GM18511 (cell line): ENCODE measurements around the gene CHRNA5.

Experiments used
- ATAC-seq: cut with Tn5 transposase; IDR thresholded peaks from one replicate; pipeline ENCODE4 v1.9.1; 2021; ENCODE audit warnings: mild to moderate bottlenecking, moderate library complexity; ENCODE audit not compliant: unreplicated experiment

CHRNA5 gene

DNA sequence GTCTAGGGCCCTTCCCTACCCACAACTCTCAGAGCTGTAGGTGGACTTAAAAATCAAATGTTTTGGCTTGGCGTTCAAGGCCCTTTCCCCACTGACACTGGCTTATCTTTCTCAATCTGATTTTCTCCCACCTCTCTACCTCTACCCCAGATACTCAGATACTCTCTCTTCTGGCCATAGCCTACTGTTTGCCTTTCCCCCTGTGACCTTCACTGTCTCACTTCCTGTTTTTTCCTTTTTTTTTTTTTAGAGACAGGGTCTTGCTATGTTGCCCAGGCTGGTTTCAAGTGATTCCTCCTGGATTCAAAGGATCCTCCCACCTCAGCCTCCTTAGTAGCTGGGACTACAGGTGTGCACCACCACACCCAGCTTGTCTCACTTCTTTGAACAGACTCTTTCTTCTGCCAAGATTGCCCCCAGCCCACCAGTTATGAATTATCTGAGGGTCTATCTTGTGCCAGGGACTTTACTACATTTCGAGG is 71.1 kb downstream of the CHRNA5 start:
- no peak for ATAC-seq

DNA sequence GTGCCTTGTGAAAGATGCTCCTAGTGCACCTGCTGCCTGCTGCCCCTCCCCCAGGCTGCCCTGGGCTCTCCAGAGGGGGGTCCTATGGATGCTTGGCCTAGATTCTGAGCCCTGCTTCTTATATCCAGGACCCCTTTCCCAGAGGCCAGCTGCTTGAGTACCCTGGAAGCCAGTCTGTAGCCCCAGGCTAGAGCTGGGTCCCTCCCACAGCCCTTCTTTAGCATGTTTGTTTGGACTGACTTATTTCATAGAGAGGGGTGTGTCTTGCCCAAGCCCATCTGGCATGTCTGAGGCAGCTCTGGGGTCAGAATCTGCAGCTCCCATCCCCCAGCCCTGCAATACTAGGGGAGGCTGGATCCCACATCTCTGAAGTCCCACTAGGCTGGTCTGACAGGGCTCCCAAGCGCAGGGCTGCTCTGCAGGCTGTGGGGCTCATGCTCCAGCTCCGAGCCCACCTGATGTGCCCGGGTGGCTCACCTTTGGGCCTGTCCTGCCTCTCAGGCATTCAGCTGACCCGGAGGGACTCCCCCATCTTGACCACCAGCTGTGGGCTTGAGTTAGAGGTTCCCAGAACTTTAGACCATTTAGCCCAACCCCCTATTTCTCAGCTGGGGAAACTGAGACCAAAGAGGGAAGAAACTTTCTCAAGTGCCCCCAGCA is 72.6 kb downstream of the CHRNA5 start:
- no peak for ATAC-seq

DNA sequence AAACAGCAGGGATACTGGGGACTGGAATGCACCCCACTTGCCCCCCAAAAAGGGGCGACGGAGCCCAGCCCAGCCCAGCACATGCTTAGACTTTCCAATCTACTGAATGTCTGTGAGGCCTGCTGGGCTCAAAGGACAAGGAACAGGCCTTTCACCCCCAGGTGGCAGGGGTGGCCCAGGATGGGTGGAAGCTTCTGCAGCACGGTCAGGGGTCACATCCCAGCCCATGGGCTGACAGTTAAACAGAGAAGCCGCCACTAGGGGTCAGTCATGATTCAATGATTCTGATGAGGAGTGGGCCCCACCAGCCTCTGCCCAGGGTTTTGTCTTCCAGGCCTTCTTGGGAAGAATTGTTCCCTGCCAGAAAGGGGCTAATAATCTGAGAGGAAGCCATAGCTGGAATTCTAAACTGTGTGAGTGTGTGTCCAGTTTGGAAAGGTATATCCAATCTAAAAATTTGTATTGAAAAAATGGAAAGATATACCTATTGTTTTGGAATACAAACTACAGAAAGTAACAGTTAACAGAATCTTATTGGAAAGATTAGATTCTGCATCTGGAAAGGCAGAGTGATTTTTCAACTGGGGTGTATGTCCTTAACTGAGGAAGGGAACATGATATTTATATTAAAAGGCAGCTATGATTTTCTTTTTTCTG is 73.5 kb downstream of the CHRNA5 start:
- ATAC-seq = no peak

DNA sequence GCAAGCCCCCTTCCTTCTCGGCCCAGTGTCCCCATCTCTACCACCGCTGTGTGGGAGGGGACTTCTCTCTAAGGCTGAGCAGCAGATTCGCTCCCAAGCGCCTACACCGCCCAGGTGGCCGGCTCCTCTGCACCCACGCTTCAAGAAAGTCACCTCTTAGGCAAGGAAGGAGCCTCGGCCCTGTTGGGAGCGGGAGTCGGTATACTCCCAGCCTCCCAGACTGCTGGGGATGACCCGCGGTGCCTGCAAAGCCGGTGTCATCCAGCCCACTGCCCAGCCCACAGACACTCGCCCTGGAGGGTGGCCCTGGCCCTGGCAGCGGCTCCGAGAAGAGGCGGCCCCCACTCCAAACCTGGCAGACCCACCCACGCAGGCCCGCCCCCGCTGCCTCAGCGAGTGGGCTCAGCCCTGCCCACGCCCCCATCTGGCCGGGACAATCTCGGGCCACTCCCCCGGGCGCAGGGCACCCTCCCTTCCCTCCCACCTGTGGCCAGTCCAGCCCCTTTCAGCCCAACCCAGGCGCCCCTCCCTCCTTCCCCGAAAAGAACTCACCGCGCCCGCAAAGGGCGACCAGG is 75.3 kb downstream of the CHRNA5 start:
- ATAC-seq = no peak

DNA sequence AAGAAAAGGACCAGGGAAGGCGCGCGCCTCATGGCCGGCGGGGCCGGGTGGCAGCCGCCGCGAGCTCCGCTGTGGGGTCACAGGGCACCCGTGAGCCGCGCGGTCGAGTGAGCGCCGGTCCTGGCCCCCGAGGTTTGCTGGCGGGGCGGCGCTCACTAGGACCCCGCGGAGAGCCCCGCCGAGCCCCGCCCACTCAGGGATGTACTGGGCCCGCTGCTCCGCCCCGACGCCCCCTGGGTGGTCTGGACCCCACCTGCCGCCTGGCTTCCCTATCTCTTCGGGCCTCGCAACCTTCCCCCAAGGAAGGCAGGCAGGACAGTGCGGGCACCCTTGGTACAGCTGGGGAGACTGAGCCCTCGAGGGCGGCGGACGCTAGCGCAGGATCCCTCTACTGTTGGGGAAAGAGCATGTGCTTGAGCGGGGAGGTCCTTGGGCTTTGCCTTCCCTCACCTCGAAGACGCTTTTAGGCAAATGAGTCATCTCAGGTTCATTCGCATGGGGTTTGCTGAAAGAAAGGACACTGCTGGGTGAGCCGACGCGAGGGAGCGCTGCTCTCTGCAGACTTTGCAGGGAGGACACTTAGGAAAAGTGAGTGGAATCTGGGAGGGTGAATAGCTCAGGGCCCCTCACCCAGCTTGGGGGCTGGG is 75.9 kb downstream of the CHRNA5 start, which contains the start of gene CHRNB4:
TSS of gene CHRNB4 (minus strand) at position 109 of the 647 bp plus-strand sequence. CDS start at position 32, 77 bp downstream.
- no peak for ATAC-seq

- ATAC-seq = no peak
Measured at GRCh38 chr15:78641749-78642275, 76.5 kb downstream of the CHRNA5 start.

- ATAC-seq = no peak
Measured at GRCh38 chr15:78642331-78642730, 77.0 kb downstream of the CHRNA5 start.
